HG03280 (cell line): Measurements from ENCODE around the gene DNAL4.
"Not testable (repeated sequence)": the region's sequence is repeated elsewhere in the genome, so short reads cannot be mapped to it uniquely, and the experiment has no call there.

ENCODE experiments used
- ATAC-seq: cut with Tn5 transposase; IDR thresholded peaks from one replicate; pipeline ENCODE4 v1.9.1; 2021; ENCODE audit warnings: mild to moderate bottlenecking, moderate library complexity; ENCODE audit not compliant: unreplicated experiment

DNAL4 gene

GRCh38 chr22:38828191-38828590 is 34.2 kb upstream of the DNAL4 start:
- ATAC-seq, result no peak

DNA sequence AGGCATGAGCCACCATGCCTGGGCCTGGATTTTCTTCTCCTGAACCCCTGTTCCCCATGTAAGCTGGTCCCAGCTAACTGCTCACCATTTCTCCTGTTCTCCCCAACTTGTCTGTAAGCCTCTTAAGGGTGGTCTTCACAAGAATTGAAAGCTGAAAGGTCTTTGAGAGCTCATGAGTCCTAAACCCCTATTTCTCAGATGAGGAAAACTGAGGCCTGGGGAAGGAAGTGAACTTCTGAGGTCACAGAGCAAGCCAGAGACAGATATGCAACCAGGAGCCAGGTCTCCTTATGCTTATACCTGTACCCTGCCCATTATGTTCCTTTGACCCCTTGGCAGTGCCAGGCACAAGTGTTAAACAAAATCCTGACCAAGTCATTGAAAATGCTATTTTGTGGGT is 33.6 kb upstream of the DNAL4 start:
- no peak for ATAC-seq

GRCh38 chr22:38826801-38827200 is 32.9 kb upstream of the DNAL4 start:
- ATAC-seq, result no peak

DNA sequence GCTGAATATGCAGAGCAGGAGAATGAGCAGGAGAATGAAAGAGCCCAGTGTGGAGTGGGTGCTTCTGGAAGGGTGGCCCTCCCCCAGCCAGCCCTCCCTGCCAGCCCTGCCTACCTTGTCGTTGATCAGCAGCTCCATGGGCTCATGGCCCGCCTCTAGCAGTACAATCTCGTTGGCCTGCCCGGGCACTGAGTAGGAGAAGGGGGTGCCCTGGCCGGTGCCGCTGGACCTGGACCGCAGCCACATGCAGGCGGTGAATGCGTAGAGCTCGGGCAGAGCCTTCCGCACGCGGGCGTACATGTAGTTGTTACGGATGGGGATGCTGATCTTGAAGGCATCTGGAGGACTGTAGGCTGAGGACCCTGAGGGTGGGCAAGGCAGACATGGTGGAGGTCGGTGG is 32.4 kb upstream of the DNAL4 start:
- no peak for ATAC-seq

GRCh38 chr22:38824585-38824984 is 30.6 kb upstream of the DNAL4 start:
- ATAC-seq, result no peak

GRCh38 chr22:38823637-38824036 is 29.7 kb upstream of the DNAL4 start:
- ATAC-seq, result no peak

DNA sequence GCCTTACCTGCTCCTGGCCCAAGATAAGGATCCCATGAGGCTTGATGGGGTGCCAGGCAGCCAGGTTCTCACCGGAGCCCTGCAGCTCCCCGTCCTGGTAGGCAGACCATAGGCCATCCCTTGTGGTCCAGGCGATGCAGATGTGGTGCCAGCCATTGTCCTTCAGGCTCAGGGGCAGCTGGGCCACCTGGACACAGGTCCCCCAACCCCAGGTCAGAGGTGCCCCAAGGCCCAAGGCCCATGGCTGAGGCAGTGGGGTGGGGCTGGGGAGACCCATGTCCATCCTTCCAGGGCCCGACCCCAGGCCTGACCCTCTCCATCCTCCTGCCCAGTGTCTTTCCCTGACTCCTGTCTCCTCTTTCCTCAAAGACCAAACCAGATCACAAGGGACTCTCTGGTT is 29.1 kb upstream of the DNAL4 start:
- no peak for ATAC-seq

- ATAC-seq, result no peak
Measured at GRCh38 chr22:38820020-38820419, 26.1 kb upstream of the DNAL4 start.

GRCh38 chr22:38819387-38819940 is 25.5 kb upstream of the DNAL4 start:
- ATAC-seq, result no peak

GRCh38 chr22:38817196-38817595 is 23.3 kb upstream of the DNAL4 start:
- ATAC-seq, result no peak

DNA sequence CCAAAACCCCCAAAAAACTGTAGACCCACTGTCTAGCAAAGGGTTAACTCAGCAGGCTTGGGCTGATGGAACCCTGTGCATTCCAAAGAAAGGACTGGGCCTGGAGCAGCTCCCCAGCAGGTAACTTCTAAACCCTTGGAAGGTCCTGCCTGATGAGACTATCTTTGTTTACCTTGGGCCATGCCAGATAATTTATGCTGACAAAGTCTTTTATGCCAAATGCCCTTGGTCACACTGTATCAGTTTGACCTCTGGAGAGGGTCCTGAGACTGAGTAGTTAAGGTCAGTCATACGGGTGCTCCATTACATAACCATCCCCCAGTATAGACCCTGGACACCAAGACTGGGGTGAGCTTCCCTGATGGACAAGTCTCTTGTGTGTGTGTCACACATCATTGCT is 21.9 kb upstream of the DNAL4 start:
- no peak for ATAC-seq

DNA sequence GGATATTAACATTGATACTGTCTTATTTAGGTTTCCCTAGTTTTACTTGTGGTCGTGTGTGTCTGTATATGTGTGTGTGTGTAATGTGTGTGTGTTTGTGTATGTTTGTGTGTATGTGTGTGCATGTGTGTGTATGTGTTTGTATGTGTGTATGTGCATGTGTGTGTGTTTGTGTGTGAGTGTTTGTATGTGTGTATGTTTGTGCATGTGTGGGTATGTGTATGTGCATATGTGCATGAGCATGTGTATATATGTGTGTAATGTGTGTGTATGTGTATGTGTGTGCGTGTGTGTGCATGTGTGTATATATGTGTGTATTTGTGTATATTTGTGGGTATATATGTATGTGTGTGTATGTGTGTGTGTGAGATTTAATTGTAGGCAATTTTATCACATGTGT is 17.3 kb upstream of the DNAL4 start:
- ATAC-seq, result no peak

- not testable (repeated sequence) for ATAC-seq
Measured at GRCh38 chr22:38805041-38805593, 11.2 kb upstream of the DNAL4 start.

DNA sequence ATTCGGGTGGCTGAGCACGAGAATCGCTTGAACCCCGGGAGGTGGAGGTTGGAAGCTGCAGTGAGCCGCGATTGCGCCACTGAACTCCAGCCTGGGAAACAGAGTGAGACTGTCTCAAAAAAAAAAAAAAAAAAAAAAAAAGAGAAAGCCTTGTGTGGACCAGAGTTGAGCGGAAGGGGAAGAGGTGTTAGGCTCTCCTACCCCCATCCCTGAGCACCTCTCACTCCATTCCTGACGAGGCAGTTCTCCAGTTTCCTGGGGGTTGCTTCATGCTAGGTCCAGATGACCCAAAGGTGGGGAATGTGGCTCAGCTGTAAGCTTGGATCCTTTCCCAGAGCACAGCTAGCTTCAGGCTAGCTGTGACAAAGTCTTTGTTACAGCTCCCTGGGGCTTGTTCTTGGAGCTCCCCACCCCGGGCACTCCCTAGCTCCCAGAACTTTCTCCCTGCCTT is 8.8 kb upstream of the DNAL4 start:
- no peak for ATAC-seq

GRCh38 chr22:38799265-38800002 is 5.5 kb upstream of the DNAL4 start:
- no peak for ATAC-seq

DNA sequence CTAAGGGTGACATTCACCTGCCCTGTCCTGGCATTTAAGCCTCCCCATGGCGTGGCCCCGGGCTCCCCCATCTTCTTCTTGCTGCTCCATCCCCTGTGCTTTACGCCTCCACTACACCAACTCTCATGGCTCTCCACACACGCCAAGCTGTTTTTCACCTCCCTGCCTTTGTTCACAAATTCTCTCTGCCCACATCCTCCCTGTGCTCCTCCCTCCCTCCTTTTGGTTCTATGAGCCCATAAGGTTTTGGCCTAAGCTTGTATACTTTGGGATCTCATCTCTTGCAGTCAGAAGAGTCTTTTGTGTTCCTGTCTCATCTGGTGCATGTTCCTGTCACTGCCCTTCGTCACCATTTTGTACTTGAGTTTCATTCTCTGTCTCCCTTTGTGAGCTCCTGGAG is 4.6 kb upstream of the DNAL4 start:
- ATAC-seq, result no peak

- no peak for ATAC-seq
Measured at GRCh38 chr22:38796262-38796957, 2.5 kb upstream of the DNAL4 start.

- no peak for ATAC-seq
Measured at GRCh38 chr22:38795569-38795968, 1.6 kb upstream of the DNAL4 start.

DNA sequence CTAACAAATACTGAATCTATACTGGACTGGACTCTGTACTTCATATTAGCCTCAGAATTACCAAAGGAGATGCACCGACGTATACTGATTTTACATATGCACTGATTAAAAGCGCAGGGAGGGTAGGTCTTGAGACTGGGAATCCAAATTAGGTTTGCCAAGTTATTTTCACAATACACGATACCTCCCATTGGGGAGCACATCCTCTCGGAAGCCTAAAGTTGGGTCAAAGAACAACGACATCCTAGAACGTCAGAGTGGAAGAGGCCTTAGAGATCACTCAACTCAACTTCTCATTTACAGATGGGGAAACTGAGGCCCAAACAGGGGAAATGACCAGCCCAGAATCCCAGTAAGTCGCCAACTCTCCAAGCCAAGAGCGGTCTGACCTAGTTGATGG is 626 bp downstream of the DNAL4 start:
- ATAC-seq, result no peak

DNA sequence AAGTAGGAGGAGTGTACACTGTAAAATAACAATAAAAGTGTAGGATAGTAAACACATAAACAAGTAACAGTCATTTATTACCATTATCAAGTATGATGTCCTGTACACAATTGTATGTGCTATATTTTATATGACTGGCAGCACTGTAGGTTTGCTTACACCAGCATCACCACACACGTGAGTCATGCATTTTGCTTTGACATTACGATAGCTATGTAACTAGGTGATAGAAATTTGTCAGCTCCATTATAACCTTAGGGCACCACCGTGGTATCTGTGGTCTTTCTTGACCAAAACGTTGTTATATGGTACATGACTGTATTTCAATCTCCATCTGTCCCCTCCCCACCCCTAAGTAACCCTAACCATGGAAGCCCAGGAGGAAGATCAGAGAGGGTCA is 1.1 kb downstream of the DNAL4 start:
- no peak for ATAC-seq

DNA sequence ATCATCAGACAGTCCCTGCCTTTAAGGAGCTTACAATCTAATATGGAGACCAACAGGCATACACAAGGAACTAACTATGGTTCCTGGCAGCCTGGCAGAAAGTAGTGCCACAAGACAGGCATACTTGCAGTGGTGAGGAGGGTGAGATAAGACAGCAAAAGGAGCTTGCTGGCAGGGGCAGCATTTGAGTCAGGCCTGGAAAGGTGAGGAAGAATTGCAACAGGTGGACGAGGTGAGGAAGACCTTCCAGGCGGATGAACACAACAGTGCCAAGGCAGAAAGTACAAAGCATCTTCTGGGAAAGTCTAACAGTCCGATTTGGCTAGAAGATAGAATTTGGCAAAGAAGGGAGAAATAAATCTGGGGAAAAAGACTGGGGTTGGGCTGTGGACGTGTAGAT is 4.3 kb downstream of the DNAL4 start:
- ATAC-seq, result no peak

GRCh38 chr22:38788846-38789245 is 5.1 kb downstream of the DNAL4 start:
- no peak for ATAC-seq
